ENCODE data around the gene MADD.

- TF ChIP-seq CTCF (IDR thresholded peaks at IDR 0.05) (no peak), POLR2A (IDR thresholded peaks at IDR 0.05) (no peak)
Measured at GRCh38 chr11:47280099-47280498, 10.2 kb downstream of the MADD start.
